HepG2 (cell line): ENCODE results near the gene CASS4.

Experiments used
- ELF3 ChIP-seq: IDR thresholded peaks from 2 replicates; pipeline ENCODE4 v1.6.1; 2016; ENCODE audit warnings: missing genetic modification reagents, missing compliant biosample characterization
- EZH2 ChIP-seq: conservative IDR thresholded peaks from 2 replicates; pipeline ENCODE4 v1.6.1; 2012; ENCODE audit warnings: mild to moderate bottlenecking, low read depth, low read length, moderate library complexity
- FOXM1 ChIP-seq: sonication (generic); formaldehyde crosslinking; IDR thresholded peaks from 2 replicates; pipeline ENCODE4 v1.5.0; 2020; ENCODE audit warnings: missing genetic modification reagents
- HNRNPLL ChIP-seq: fragments of 200-400 bp; formaldehyde crosslinking; IDR thresholded peaks from 2 replicates; pipeline ENCODE4 v1.6.1; 2017; ENCODE audit warnings: mild to moderate bottlenecking, low read depth, low read length; ENCODE audit not compliant: poor library complexity, severe bottlenecking
- PHF20 ChIP-seq: sonication (generic); formaldehyde crosslinking; IDR thresholded peaks from 2 replicates; pipeline ENCODE4 v1.5.0; 2020; ENCODE audit warnings: mild to moderate bottlenecking, missing genetic modification reagents
- RFX3 ChIP-seq: IDR thresholded peaks from 2 replicates; pipeline ENCODE4 v1.6.1; 2016; ENCODE audit warnings: missing biosample characterization, missing genetic modification reagents
- SRF ChIP-seq: IDR thresholded peaks from 2 replicates; pipeline ENCODE4 v1.6.1; 2011; ENCODE audit warnings: mild to moderate bottlenecking, low read depth, low read length, moderate library complexity
- TARDBP ChIP-seq: sonication (generic); formaldehyde crosslinking; IDR thresholded peaks from 2 replicates; pipeline ENCODE4 v1.8.0; 2022; ENCODE audit warnings: mild to moderate bottlenecking, missing genetic modification reagents
- ZKSCAN1 ChIP-seq: fragments of 150-350 bp; IDR thresholded peaks from 2 replicates; pipeline ENCODE4 v1.6.1; 2014; ENCODE audit warnings: low read length
- ZNF10 ChIP-seq: sonication (generic); formaldehyde crosslinking; IDR thresholded peaks from 2 replicates; pipeline ENCODE4 v1.4.0; 2020; ENCODE audit warnings: mild to moderate bottlenecking, low read depth, missing genetic modification reagents, borderline replicate concordance
- ZNF644 ChIP-seq: IDR thresholded peaks from 2 replicates; pipeline ENCODE4 v1.6.1; 2016; ENCODE audit warnings: low read depth
- ZSCAN20 ChIP-seq: sonication (generic); formaldehyde crosslinking; IDR thresholded peaks from 2 replicates; pipeline ENCODE4 v1.4.0; 2020; ENCODE audit warnings: missing genetic modification reagents, mild to moderate bottlenecking, borderline replicate concordance
- TF ChIP-seq, protein P1 (sequence below): sonication (generic); formaldehyde crosslinking; IDR thresholded peaks from 2 replicates; pipeline ENCODE4 v1.5.0; 2020; ENCODE audit warnings: mild to moderate bottlenecking, missing genetic modification reagents, moderate library complexity

DNA sequence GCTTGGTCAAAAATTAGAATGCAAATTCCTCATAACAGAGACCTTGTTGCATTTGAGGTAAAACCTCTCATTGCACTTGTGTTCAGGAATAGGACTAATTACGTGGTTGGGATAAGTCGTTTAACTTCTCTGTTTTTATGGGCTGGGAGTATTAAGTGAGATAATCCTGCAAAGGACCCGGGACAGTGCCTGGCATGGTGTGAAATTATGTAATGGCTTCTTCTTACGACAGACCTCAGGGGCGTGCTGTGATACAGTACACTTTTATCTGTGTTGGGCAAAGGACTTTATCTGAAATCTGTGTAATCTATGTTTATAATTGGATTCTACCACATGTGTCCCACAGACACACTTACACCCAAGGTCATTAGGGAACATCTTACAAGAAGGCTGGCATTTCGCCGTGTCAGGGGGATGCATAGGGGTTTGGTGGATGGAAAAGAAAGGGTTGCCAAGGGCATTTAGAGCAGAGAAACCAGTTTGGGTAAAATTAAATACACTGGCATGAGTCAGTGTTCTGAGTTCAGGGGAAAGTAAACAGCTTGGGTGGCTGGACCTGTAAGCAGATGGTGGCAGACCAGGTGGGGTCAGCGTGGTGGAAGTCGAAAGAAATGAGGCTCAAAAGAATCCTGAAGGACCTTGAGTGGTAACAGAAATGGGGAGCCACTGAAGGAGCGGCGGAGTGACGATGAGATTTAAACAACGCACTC, 39.2 kb downstream of the CASS4 start:
- TF ChIP-seq TARDBP (CRISPR knock-in tag), result no peak
- no peak for TF ChIP-seq FOXM1 (CRISPR knock-in tag)
- no peak for TF ChIP-seq SRF
- TF ChIP-seq, protein P1, sequence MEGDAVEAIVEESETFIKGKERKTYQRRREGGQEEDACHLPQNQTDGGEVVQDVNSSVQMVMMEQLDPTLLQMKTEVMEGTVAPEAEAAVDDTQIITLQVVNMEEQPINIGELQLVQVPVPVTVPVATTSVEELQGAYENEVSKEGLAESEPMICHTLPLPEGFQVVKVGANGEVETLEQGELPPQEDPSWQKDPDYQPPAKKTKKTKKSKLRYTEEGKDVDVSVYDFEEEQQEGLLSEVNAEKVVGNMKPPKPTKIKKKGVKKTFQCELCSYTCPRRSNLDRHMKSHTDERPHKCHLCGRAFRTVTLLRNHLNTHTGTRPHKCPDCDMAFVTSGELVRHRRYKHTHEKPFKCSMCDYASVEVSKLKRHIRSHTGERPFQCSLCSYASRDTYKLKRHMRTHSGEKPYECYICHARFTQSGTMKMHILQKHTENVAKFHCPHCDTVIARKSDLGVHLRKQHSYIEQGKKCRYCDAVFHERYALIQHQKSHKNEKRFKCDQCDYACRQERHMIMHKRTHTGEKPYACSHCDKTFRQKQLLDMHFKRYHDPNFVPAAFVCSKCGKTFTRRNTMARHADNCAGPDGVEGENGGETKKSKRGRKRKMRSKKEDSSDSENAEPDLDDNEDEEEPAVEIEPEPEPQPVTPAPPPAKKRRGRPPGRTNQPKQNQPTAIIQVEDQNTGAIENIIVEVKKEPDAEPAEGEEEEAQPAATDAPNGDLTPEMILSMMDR, result no peak
- no peak for TF ChIP-seq PHF20 (CRISPR knock-in tag)
- no peak for TF ChIP-seq ZNF10 (CRISPR knock-in tag)
- no peak for TF ChIP-seq HNRNPLL
- TF ChIP-seq ZNF644 (CRISPR knock-in tag), result no peak
- no peak for TF ChIP-seq EZH2
- no peak for TF ChIP-seq ZSCAN20 (CRISPR knock-in tag)
- TF ChIP-seq ELF3 (CRISPR knock-in tag), result no peak
- no peak for TF ChIP-seq RFX3 (CRISPR knock-in tag)
- no peak for TF ChIP-seq ZKSCAN1
